IgD-negative memory B cell (primary cell): Measurements from ENCODE around the gene RARG. TPM values are rescaled to one million over a fixed set of nuclear protein-coding genes. Genes with fewer than 3 reads are reported as not detected.
A peak's percentile ranks its signal among the peaks of the same experiment; 100 is the strongest.

ENCODE experiments used
- H3K27ac Mint-ChIP-seq, 3 donors: one replicate each; pipeline ENCODE4 v1.8.0; 2020 to 2022; ENCODE audit warnings: mild to moderate bottlenecking in 3 of 3, mixed read lengths in 3 of 3, moderate library complexity in 1 of 3
- H3K27me3 Mint-ChIP-seq: one replicate; pipeline ENCODE4 v1.8.0; 2021; ENCODE audit warnings: mixed read lengths
- H3K36me3 Mint-ChIP-seq: one replicate; pipeline ENCODE4 v1.8.0; 2020; ENCODE audit warnings: mild to moderate bottlenecking, mixed read lengths
- H3K4me1 Mint-ChIP-seq, 3 donors: one replicate each; pipeline ENCODE4 v1.8.0; 2020 to 2022; ENCODE audit warnings: mixed read lengths in 3 of 3, mild to moderate bottlenecking in 1 of 3
- H3K4me3 Mint-ChIP-seq, 4 donors: one replicate each; pipeline ENCODE4 v1.8.0; 2020 to 2022; ENCODE audit warnings: mild to moderate bottlenecking in 4 of 4, mixed read lengths in 4 of 4, moderate library complexity in 3 of 4
- H3K9me3 Mint-ChIP-seq, 3 donors: one replicate each; pipeline ENCODE4 v1.8.0; 2020 to 2021; ENCODE audit warnings: mixed read lengths in 3 of 3, mild to moderate bottlenecking in 1 of 3
- polyA plus RNA-seq: library from polyadenylated mRNA; unstranded; fragments of 300-500 nt; fragmentation: Illumina TruSeq; gene quantifications from one replicate; pipeline ENCODE4 v1.2.3, GENCODE V29; 2021

RARG gene
- polyA plus RNA-seq, 1 donor from 2014 or later, result 4.8 TPM

DNA sequence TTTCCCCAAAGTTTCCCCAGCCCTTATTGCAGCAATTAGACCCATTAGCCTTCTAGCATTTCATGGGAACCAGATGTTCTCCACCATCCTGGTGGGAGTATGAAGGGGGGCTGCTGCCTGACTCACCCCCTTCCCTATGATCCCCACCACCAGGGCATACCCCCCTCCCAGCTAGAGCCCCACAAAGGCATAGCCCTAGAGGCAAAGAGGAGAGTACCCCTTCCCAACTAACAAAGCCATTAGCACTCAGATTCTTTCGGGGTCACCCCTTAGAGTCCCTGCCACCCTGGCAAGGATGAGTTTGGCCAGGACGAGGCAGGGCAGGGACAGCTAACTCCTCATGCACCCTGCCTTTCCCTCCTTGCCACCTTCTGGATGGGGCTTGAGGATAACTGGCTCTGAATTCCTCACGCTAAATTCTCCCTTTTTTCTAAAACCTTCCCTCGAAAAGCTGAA is 9.2 kb downstream of the RARG start:
- Mint-ChIP-seq H3K9me3 (no peaks in the 10 kb centered on the region), H3K36me3 (no peaks in the 10 kb centered on the region), H3K4me1 (peaks cover 13 to 26% (median 24%) of the 10 kb centered on the region in 3 donors), H3K27me3 (no peaks in the 10 kb centered on the region), H3K27ac (peak overlapping the region in 2 of 3 donors; percentile 47 to 60), H3K4me3 (peak overlapping the region in 2 of 4 donors; percentile 68 to 71)

- H3K36me3 Mint-ChIP-seq, result no peaks in the 10 kb centered on the region
- H3K27me3 Mint-ChIP-seq, result no peaks in the 10 kb centered on the region
- H3K4me1 Mint-ChIP-seq, result peaks cover 13 to 30% (median 26%) of the 10 kb centered on the region in 3 donors
- H3K9me3 Mint-ChIP-seq, result no peaks in the 10 kb centered on the region
- peak overlapping the region; percentile 68 to 84 (median 71) for H3K4me3 Mint-ChIP-seq
- peak overlapping the region; percentile 47 to 77 (median 60) for H3K27ac Mint-ChIP-seq
Measured at GRCh38 chr12:53222170-53222721, 9.8 kb downstream of the RARG start.

DNA sequence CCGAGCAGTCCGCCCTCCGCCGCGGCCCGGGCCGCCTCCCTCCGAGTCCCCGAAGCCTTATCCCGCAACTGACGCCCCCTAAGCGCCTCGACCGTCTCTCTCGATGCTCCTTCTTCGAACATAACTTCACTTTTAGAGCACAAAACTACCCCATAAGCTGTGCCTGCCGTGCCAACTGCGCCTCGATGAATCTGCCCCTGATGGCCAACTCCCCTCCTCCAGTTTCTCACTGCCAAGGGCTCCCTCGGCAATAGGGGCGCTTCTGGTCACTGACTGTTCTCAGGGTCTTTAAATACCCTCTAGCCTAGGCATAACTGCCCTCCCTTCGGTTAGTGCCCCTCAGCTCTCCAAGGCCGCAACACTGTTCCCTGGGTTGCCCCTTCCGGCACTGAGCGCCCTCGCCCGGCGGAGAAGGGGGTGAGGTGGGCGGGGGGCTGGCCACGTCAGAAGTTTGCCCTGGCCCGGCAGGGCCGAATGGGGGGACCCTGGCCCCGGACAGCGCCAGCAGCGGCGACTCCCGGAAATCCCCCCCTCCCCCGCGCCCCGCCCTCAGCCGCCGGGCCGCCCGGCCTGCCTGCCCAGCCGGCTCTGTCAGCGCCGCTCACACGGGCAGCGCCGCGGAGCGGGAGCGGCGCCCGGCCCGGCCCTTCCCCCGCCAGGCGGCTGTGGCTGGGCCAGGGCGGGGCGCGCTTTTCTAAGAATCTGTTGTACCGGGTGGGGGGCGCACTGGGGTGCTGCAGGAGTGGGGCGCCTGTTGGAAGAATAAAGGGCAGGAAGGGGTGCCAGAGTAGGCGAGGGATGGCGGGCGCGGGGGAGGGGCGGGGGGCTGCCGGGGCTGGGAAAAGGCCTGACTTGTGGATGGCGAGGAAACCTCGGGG is 10.6 kb downstream of the RARG start:
- H3K4me1 Mint-ChIP-seq, result peaks cover 19 to 37% (median 32%) of the 10 kb centered on the region in 3 donors
- H3K27me3 Mint-ChIP-seq, result no peaks in the 10 kb centered on the region
- no peaks in the 10 kb centered on the region for H3K9me3 Mint-ChIP-seq
- no peaks in the 10 kb centered on the region for H3K36me3 Mint-ChIP-seq
- H3K27ac Mint-ChIP-seq, result peak overlapping the region; percentile 64 to 97 (median 76)
- H3K4me3 Mint-ChIP-seq, result peak overlapping the region; percentile 86 to 96 (median 92)

DNA sequence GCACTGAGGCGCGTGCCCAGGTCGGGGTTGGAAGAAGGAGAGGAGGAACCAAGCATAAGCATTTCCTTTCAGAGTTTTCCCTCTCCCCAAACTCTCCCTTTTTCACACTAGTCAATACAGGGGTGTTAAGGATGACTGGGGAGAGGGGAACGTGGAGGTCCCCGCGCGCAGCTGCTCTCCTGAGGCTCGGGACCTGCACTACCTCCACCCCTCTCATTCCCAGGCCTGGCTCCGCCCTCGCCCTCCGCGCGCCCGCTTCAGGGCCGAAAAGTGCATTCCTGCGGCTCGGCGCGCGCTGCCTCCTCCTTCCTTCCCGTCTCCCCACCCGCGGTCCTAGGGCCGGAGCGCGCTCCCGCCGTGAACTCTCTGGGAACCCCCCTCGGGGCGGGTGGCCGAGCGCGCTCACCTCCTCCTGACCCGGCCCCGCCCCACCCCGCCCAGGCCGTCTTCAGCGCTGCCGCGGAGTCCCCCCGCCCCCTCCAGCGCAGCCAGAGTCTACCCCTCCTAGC is 11.3 kb downstream of the RARG start:
- Mint-ChIP-seq H3K36me3 (no peaks in the 10 kb centered on the region), H3K9me3 (no peaks in the 10 kb centered on the region), H3K27ac (peak overlapping the region; percentile 64 to 97 (median 76)), H3K4me3 (peak overlapping the region; percentile 86 to 96 (median 92)), H3K4me1 (peaks cover 25 to 44% (median 36%) of the 10 kb centered on the region in 3 donors), H3K27me3 (no peaks in the 10 kb centered on the region)

DNA sequence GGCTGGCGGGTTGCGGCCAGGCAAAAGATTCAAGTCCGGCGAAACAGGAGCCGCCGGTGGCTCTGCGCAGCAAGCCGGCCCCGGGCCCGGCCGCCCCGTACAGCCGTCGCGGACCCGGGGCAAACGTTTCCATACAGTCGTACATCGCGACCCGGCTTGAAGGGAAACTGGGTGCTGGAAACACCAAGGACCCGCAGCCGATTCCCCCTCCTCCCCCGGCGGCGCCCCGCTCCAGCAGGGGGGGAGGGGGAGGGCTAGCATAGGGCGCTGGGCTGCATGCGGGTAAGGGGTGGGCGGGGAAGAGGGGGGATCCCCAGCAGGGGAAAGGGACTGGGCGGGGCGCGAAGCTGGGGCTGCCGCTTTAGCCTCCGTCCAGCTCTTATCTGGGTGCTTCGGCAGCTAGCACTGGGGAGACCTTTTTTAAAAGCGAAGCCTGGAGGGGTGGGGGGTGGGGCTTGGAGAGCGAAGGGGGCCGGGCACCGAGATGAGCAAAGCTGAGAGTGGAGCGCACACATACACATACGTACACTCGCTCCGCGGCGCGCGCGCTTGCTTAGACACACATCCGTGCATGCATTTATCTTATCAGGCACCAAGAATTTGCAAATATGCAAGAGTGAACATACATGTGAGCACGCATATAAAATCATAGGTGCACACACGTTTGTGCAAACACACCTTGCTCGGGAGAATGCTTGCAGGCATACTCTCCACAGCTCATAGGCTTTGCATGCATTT is 11.9 kb downstream of the RARG start:
- Mint-ChIP-seq H3K27me3 (no peaks in the 10 kb centered on the region), H3K4me1 (peaks cover 25 to 49% (median 34%) of the 10 kb centered on the region in 3 donors), H3K36me3 (no peaks in the 10 kb centered on the region), H3K4me3 (peak overlapping the region; percentile 86 to 96 (median 92)), H3K9me3 (no peaks in the 10 kb centered on the region), H3K27ac (peak overlapping the region; percentile 64 to 97 (median 83))

- Mint-ChIP-seq H3K27ac (peak overlapping the region; percentile 64 to 91 (median 83)), H3K4me1 (peaks cover 25 to 49% (median 33%) of the 10 kb centered on the region in 3 donors), H3K36me3 (no peaks in the 10 kb centered on the region), H3K4me3 (peak overlapping the region; percentile 86 to 96 (median 92)), H3K9me3 (no peaks in the 10 kb centered on the region), H3K27me3 (no peaks in the 10 kb centered on the region)
Measured at GRCh38 chr12:53219292-53219955, 12.6 kb downstream of the RARG start.

DNA sequence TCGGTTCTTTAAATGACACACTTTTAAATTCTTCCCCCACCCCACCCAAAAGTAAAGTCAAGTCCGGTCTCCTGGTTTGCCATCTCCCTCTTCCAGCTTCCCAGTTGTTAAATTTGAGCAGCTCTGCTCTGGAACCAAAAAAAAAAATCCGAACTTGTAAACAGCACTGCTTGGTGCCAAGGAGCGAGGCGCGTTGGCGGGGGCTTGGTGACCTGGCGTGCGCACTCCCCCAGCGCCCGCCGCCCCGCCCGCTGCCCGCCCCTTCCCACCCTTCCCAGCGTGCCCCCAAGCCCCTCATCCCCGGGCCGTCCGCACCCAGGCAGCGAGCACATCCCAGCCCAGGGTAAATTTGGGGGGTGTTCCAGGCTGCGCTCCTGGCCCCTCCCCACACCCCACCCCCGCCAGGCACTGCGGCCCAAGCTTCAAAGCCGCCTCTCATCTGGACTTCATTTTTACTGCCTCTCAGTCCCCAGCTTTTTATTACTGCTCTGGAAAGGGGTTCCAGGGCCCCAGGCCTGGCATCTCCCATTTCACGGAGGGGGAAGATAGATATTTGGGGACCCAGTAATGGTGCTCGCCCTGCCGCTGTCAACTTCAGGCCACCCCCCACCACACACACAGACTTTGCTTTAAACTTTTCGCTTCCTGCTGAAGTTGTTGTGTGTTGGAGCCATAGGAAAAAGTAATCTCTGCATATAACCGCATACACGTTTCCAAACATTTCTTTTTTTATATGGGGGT is 13.3 kb downstream of the RARG start:
- H3K36me3 Mint-ChIP-seq, result no peaks in the 10 kb centered on the region
- H3K27ac Mint-ChIP-seq, result peak overlapping the region; percentile 69 to 91 (median 83)
- peaks cover 27 to 46% (median 30%) of the 10 kb centered on the region in 3 donors for H3K4me1 Mint-ChIP-seq
- peak overlapping the region; percentile 86 to 96 (median 92) for H3K4me3 Mint-ChIP-seq
- no peaks in the 10 kb centered on the region for H3K27me3 Mint-ChIP-seq
- H3K9me3 Mint-ChIP-seq, result no peaks in the 10 kb centered on the region

GRCh38 chr12:53217931-53218307 is 14.1 kb downstream of the RARG start:
- Mint-ChIP-seq H3K9me3 (no peaks in the 10 kb centered on the region), H3K4me1 (peaks cover 33 to 52% (median 34%) of the 10 kb centered on the region in 3 donors), H3K36me3 (no peaks in the 10 kb centered on the region), H3K4me3 (peak overlapping the region; percentile 68 to 81 (median 76)), H3K27ac (peak overlapping the region; percentile 68 to 86 (median 69)), H3K27me3 (no peaks in the 10 kb centered on the region)

GRCh38 chr12:53217051-53217930 is 14.7 kb downstream of the RARG start:
- H3K27ac Mint-ChIP-seq, result peak overlapping the region; percentile 69 to 90 (median 86)
- no peaks in the 10 kb centered on the region for H3K36me3 Mint-ChIP-seq
- no peaks in the 10 kb centered on the region for H3K9me3 Mint-ChIP-seq
- H3K4me1 Mint-ChIP-seq, result peaks cover 33 to 52% (median 34%) of the 10 kb centered on the region in 3 donors
- H3K27me3 Mint-ChIP-seq, result no peaks in the 10 kb centered on the region
- H3K4me3 Mint-ChIP-seq, result peak overlapping the region; percentile 68 to 81 (median 76)

- H3K9me3 Mint-ChIP-seq, result no peaks in the 10 kb centered on the region
- H3K4me3 Mint-ChIP-seq, result peak overlapping the region in 2 of 4 donors; percentile 36 to 65
- H3K27ac Mint-ChIP-seq, result peak overlapping the region in 2 of 3 donors; percentile 86 to 90
- no peaks in the 10 kb centered on the region for H3K36me3 Mint-ChIP-seq
- H3K27me3 Mint-ChIP-seq, result no peaks in the 10 kb centered on the region
- peaks cover 29 to 54% (median 32%) of the 10 kb centered on the region in 3 donors for H3K4me1 Mint-ChIP-seq
Measured at GRCh38 chr12:53215497-53215896, 16.5 kb downstream of the RARG start.

GRCh38 chr12:53214687-53215455 is 17.1 kb downstream of the RARG start:
- H3K27me3 Mint-ChIP-seq, result no peaks in the 10 kb centered on the region

GRCh38 chr12:53214221-53214620 is 17.8 kb downstream of the RARG start:
- H3K4me1 Mint-ChIP-seq, result peaks cover 24 to 49% (median 30%) of the 10 kb centered on the region in 3 donors
- peak overlapping the region in 2 of 3 donors; percentile 69 to 76 for H3K27ac Mint-ChIP-seq
- H3K36me3 Mint-ChIP-seq, result no peaks in the 10 kb centered on the region
- peak overlapping the region in 1 of 4 donors; percentile 68 for H3K4me3 Mint-ChIP-seq
- H3K27me3 Mint-ChIP-seq, result no peaks in the 10 kb centered on the region
- no peaks in the 10 kb centered on the region for H3K9me3 Mint-ChIP-seq

More at GRCh38 chr12:53214687-53215455, 17.1 kb downstream of the RARG start:
- Mint-ChIP-seq H3K4me1 (peaks cover 29 to 51% (median 29%) of the 10 kb centered on the region in 3 donors), H3K4me3 (peak overlapping the region in 1 of 4 donors; percentile 65), H3K27ac (peak overlapping the region in 2 of 3 donors; percentile 69 to 76), H3K36me3 (no peaks in the 10 kb centered on the region), H3K9me3 (no peaks in the 10 kb centered on the region)
